ENCODE data around the gene IFNL1. TPM values are rescaled to one million over a fixed set of nuclear protein-coding genes. Genes with fewer than 3 reads are reported as not detected.
"Not testable (repeated sequence)": the region's sequence is repeated elsewhere in the genome, so short reads cannot be mapped to it uniquely, and the experiment has no call there.

IFNL1 gene
- total RNA-seq, 1 donor from 2014 or later: not detected

DNA sequence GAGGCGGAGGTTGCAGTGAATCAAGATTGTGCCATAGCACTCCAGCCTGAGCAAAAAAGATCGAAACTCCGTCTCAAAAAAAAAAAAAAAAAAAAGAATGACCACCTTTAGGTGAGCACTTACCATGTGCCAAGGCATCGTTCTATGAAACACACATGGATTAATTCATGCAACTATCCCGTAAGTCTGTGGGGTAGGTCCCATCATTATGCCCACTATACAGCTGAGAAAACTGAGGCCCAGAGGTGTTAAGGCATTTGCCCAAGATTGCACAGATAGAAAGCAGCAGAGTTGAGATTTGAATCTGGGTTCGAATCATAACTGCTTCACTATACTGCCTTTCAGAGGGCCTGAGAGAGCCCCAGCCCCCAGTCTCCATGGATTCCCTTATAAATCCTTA, 37.3 kb downstream of the IFNL1 start:
- H3K27me3 Mint-ChIP-seq (ENCODE audit: unreplicated experiment): peaks cover 1% of the 10 kb centered on the region
- TF ChIP-seq, protein P1, sequence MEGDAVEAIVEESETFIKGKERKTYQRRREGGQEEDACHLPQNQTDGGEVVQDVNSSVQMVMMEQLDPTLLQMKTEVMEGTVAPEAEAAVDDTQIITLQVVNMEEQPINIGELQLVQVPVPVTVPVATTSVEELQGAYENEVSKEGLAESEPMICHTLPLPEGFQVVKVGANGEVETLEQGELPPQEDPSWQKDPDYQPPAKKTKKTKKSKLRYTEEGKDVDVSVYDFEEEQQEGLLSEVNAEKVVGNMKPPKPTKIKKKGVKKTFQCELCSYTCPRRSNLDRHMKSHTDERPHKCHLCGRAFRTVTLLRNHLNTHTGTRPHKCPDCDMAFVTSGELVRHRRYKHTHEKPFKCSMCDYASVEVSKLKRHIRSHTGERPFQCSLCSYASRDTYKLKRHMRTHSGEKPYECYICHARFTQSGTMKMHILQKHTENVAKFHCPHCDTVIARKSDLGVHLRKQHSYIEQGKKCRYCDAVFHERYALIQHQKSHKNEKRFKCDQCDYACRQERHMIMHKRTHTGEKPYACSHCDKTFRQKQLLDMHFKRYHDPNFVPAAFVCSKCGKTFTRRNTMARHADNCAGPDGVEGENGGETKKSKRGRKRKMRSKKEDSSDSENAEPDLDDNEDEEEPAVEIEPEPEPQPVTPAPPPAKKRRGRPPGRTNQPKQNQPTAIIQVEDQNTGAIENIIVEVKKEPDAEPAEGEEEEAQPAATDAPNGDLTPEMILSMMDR (IDR thresholded peaks at IDR 0.05; ENCODE audit: unreplicated experiment): no peak
- no peak overlapping the region for H3K4me3 Mint-ChIP-seq (ENCODE audit: unreplicated experiment)
- no peaks in the 10 kb centered on the region for H3K36me3 Mint-ChIP-seq (ENCODE audit: low read depth, unreplicated experiment)
- H3K27ac Mint-ChIP-seq (ENCODE audit: unreplicated experiment): no peak overlapping the region
- peaks cover 17% of the 10 kb centered on the region for H3K4me1 Mint-ChIP-seq (ENCODE audit: unreplicated experiment)
- no peaks in the 10 kb centered on the region for H3K9me3 Mint-ChIP-seq (ENCODE audit: unreplicated experiment)
- DNase-seq (ENCODE audit: low spot score): no peak

DNA sequence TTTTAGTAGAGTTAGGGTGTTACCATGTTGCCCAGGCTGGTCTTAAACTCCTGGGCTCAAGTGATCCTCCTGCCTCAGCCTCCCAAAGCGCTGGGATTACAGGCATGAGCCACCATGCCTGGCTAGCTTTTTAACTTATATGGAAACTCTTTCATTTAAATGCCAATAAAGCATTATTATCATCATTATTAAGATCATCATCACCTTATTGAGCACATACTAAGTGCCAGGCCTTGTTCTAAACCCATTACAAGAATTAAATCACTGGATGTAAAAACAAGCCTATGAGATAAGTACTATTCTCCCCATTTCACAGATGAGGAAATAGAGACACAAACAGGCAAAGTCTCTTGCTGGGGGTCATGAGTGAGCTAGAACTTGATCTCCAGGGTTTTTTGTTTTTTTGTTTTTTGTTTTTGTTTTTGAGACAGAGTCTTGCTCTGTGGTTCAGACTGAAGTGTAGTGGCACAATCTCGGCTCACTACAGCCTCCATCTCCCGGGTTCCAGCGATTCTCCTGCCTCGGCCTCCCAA, 38.3 kb downstream of the IFNL1 start:
- Mint-ChIP-seq H3K36me3 (ENCODE audit: low read depth, unreplicated experiment) (no peaks in the 10 kb centered on the region), H3K27ac (ENCODE audit: unreplicated experiment) (no peak overlapping the region), H3K9me3 (ENCODE audit: unreplicated experiment) (no peaks in the 10 kb centered on the region), H3K4me1 (ENCODE audit: unreplicated experiment) (peaks cover 17% of the 10 kb centered on the region), H3K27me3 (ENCODE audit: unreplicated experiment) (peaks cover 1% of the 10 kb centered on the region), H3K4me3 (ENCODE audit: unreplicated experiment) (no peak overlapping the region)
- TF ChIP-seq, protein P1 (IDR thresholded peaks at IDR 0.05; ENCODE audit: unreplicated experiment): no peak
- no peak for DNase-seq (ENCODE audit: low spot score)

DNA sequence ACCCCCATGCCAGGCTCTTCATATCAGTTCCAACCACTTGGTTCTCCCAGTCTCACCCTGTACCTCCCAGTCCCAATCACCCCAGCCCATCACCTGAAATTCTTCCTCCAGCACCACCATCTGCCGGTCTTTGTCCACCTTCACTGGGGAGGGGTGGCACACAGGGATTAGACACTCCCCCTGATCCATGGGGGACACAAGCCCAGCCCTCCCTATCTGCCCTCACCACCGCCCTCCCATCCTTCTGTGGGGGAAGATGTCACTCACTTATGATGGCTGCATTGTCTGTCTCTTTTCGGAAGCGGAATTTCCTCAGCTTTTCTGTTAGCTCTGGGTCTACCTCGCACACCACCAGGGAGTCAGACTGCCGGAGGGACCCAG, 39.0 kb downstream of the IFNL1 start:
- Mint-ChIP-seq H3K4me3 (ENCODE audit: unreplicated experiment) (peak overlapping the region; percentile 73), H3K27ac (ENCODE audit: unreplicated experiment) (peak overlapping the region; percentile 72), H3K9me3 (ENCODE audit: unreplicated experiment) (no peaks in the 10 kb centered on the region), H3K36me3 (ENCODE audit: low read depth, unreplicated experiment) (no peaks in the 10 kb centered on the region), H3K4me1 (ENCODE audit: unreplicated experiment) (peaks cover 17% of the 10 kb centered on the region), H3K27me3 (ENCODE audit: unreplicated experiment) (peaks cover 1% of the 10 kb centered on the region)
- no peak for DNase-seq (ENCODE audit: low spot score)
- TF ChIP-seq, protein P1 (IDR thresholded peaks at IDR 0.05; ENCODE audit: unreplicated experiment): no peak

DNA sequence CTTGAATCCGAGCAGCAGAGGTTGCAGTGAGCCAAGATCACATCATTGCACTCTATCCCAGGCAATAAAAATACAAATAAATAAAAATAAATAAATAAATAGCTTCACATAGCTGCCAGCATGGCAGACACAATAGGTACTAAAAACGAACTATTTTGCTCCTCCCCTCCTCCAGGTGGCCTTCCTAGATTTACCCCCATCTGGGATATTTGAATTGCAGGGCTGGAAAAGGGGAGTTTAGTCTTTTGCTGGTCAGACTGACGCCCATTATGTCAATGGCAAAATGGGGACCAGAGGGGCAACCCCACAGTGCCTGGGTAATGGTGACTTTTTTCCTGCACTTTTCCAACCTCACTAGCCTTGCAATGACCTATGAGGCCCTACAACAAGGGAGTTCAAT, 40.3 kb downstream of the IFNL1 start:
- H3K27ac Mint-ChIP-seq (ENCODE audit: unreplicated experiment): no peak overlapping the region
- H3K27me3 Mint-ChIP-seq (ENCODE audit: unreplicated experiment): peaks cover 4% of the 10 kb centered on the region
- TF ChIP-seq, protein P1 (IDR thresholded peaks at IDR 0.05; ENCODE audit: unreplicated experiment): no peak
- peaks cover 27% of the 10 kb centered on the region for H3K4me1 Mint-ChIP-seq (ENCODE audit: unreplicated experiment)
- no peaks in the 10 kb centered on the region for H3K9me3 Mint-ChIP-seq (ENCODE audit: unreplicated experiment)
- no peak overlapping the region for H3K4me3 Mint-ChIP-seq (ENCODE audit: unreplicated experiment)
- DNase-seq (ENCODE audit: low spot score): no peak
- peaks cover 2% of the 10 kb centered on the region for H3K36me3 Mint-ChIP-seq (ENCODE audit: low read depth, unreplicated experiment)

DNA sequence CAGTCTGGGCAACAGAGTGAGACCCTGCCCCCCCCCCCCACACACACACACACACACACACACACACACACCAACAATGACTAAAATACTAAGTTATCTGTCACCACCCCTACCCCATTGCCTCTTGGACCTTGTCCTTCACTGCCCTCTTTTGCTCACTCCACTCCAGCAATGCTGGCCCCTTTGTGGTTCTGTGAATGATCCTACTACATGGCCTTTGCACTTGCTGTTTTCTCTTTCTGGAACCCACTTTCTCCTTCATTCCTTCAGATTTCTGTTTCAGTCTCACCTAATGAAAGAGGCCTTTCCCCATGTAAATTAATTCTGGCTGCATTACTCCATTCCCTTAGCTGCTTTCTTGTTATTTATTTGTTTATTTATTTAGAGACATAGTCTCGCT, 43.5 kb downstream of the IFNL1 start:
- Mint-ChIP-seq H3K27me3 (ENCODE audit: unreplicated experiment) (peaks cover 19% of the 10 kb centered on the region), H3K4me1 (ENCODE audit: unreplicated experiment) (peaks cover 47% of the 10 kb centered on the region), H3K36me3 (ENCODE audit: low read depth, unreplicated experiment) (peaks cover 9% of the 10 kb centered on the region), H3K9me3 (ENCODE audit: unreplicated experiment) (no peaks in the 10 kb centered on the region), H3K27ac (ENCODE audit: unreplicated experiment) (no peak overlapping the region), H3K4me3 (ENCODE audit: unreplicated experiment) (no peak overlapping the region)
- TF ChIP-seq, protein P1 (IDR thresholded peaks at IDR 0.05; ENCODE audit: unreplicated experiment): no peak
- no peak for DNase-seq (ENCODE audit: low spot score)

DNA sequence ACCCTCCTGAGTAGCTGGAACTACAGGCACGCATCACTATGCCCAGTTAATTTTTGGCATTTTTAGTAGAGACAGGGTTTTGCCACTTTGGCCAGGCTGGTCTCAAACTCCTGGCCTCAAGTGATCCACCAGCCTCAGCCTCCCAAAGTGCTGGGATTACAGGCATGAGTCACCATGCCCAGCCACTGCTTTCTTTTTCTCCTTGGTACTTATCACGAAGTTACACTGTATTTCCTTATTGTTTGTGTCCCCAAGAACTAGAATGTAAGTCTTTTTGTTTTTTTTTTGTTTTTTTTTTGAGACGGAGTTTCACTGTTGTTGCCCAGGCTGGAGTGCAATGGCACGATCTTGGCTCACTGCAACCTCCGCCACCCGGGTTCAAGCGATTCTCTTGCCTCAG, 43.9 kb downstream of the IFNL1 start:
- peak overlapping the region; percentile 98 for H3K4me3 Mint-ChIP-seq (ENCODE audit: unreplicated experiment)
- peaks cover 48% of the 10 kb centered on the region for H3K4me1 Mint-ChIP-seq (ENCODE audit: unreplicated experiment)
- H3K36me3 Mint-ChIP-seq (ENCODE audit: low read depth, unreplicated experiment); H3K9me3 Mint-ChIP-seq (ENCODE audit: unreplicated experiment); DNase-seq (ENCODE audit: low spot score); H3K27ac Mint-ChIP-seq (ENCODE audit: unreplicated experiment): not testable (repeated sequence)
- H3K27me3 Mint-ChIP-seq (ENCODE audit: unreplicated experiment): peaks cover 18% of the 10 kb centered on the region

Measured in endothelial cell (in vitro differentiated cells).